ENCODE data around the gene TENT5C.

The TENT5C gene

DNA sequence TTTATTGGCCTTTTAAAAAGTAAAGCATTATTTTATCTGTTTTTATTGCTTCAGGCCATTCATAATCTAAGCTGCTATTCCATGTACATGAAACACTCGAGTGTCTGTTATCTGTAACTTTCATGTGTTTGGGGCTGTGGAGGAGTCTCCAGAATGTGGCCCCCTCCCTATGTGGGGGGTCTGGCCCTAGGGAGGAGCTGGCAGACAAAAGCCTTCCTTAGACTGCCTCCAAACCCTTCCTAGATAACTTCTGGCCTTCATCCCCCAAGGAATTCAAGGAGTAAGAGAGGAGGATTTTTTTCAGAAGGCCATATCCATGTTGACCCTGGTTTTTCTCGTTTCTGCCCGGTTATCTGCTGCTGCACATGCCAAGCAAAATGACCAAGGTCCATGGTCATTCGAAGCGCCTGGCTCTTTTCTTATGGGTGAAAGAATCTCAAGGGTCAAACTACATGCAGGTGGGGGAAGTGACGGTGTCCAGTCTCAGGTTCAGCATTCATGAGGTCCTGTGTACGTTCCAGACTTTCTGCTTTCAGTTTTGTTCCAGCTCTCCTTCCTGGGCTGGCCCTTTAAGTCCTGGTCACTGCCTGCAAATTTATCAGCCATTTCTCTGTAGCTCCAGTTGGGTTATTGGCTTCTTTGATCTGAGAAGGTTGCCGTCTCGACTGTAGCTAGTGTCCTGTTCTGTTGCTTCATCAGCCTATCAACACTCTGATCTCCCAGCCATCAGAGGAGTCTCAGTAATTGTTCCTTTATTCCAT lies 8.3 kb downstream of the TENT5C start:
- no peak for DNase-seq

DNA sequence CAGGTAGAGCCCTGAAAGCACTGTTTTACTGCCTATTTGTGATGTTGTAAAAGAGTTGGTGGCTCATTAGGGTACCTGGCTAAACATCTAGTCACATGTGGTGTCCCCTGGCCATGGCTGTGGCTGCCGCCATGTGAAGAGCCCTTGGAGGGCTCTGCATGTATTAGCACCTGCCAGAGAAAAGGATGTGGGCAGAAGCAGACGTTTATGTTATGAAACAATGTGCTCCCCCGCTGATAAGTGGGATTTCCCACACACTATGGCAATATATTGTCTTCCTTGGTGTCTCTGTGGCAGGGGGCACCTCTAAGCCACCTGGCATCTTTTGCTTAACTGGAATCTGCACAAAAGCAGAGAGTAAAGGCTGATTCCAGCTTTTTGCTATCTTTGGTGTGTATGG lies 9.6 kb downstream of the TENT5C start:
- no peak for DNase-seq

GRCh38 chr1:117616356-117616755 lies 10.5 kb downstream of the TENT5C start:
- no peak for DNase-seq

- DNase-seq, result no peak
These were observed 11.1 kb downstream of the TENT5C start for GRCh38 chr1:117616967-117617366.

GRCh38 chr1:117618450-117619122 lies 12.7 kb downstream of the TENT5C start:
- DNase-seq, result no peak

- no peak for DNase-seq
These were observed 14.6 kb downstream of the TENT5C start for GRCh38 chr1:117620440-117620839.

DNA sequence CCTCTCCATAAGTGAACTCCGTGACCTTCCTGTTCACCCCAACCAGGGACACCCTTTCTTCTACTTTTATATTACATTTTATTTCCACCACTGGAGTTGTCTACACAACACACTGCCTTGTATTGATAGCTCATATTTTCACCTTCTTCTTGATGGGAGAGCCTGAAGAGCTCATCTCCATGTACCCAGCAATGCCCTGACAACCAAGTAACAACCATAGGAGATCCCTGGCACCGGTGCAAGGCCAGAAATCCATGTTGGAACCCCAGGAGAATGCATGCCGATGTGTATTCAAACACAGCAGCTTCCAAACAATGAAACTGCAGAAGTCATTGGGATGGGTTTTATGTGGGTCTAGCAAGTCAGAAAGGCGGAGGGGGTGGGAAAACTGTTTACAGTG lies 15.5 kb downstream of the TENT5C start:
- DNase-seq, result no peak

- DNase-seq, result no peak
These were observed 16.9 kb downstream of the TENT5C start for GRCh38 chr1:117622726-117623125.

DNA sequence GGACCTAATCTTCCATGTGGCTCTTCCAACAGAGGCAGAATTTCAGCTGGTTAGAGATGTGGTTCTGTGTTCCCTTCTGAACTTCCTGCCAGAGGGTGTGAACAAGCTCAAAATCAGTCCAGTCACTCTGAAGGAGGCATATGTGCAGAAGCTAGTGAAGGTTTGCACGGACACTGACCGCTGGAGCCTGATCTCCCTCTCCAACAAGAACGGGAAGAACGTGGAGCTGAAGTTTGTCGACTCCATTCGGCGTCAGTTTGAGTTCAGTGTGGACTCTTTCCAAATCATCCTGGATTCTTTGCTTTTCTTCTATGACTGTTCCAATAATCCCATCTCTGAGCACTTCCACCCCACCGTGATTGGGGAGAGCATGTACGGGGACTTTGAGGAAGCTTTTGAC lies 17.3 kb downstream of the TENT5C start:
- no peak for DNase-seq

- no peak for DNase-seq
These were observed 17.9 kb downstream of the TENT5C start for GRCh38 chr1:117623698-117624097.

- no peak for DNase-seq
These were observed 21.8 kb downstream of the TENT5C start for GRCh38 chr1:117627546-117628130.

DNA sequence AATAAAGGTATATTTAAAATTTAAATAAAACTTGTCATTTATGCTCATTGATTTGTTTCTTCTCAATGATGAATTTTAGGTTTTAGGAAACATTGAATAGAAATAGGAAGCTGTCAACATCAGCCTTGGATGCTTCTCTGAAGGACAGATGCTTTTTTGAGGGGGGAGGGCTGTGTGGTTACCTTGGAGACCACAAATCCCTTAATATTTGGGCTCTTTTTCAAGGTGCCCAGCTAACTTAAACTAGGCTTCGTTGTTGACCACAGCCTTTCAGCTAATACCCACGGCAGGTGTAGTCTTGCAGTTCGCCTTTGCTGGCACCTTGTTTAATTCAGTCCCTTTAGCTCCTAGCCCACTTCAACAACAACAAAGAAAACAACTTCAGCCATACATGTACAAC lies 22.5 kb downstream of the TENT5C start:
- DNase-seq, result no peak

GRCh38 chr1:117629625-117630422 lies 24.0 kb downstream of the TENT5C start:
- DNase-seq, result no peak

DNA sequence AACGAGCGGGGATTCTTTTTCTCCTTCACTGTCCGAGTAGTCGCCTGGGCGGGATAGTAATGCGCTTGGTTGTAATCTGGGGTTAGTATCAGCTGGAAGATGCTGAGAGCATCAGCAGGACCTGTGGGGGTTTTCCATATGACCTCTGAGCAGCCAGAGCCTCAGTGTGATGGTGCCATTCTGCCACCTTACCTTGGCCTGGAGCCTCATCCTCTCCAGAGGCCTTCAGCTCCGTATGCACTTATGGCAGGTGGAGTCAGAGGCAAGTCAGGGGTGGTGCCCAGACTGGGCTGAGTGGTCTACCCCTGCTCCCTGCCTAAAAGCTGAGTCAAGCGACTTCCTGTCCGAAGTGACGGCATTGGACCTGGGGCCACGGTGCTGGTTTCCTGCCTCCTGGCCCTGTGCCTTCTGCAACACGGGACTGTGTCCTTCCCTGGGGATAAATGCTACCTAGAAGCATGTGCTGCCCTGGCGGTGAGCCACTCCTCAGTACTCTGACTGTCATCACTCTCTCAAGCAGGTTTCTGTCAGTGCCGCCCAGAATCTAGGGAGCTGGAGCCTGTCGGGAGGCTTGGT lies 24.7 kb downstream of the TENT5C start:
- no peak for DNase-seq

DNA sequence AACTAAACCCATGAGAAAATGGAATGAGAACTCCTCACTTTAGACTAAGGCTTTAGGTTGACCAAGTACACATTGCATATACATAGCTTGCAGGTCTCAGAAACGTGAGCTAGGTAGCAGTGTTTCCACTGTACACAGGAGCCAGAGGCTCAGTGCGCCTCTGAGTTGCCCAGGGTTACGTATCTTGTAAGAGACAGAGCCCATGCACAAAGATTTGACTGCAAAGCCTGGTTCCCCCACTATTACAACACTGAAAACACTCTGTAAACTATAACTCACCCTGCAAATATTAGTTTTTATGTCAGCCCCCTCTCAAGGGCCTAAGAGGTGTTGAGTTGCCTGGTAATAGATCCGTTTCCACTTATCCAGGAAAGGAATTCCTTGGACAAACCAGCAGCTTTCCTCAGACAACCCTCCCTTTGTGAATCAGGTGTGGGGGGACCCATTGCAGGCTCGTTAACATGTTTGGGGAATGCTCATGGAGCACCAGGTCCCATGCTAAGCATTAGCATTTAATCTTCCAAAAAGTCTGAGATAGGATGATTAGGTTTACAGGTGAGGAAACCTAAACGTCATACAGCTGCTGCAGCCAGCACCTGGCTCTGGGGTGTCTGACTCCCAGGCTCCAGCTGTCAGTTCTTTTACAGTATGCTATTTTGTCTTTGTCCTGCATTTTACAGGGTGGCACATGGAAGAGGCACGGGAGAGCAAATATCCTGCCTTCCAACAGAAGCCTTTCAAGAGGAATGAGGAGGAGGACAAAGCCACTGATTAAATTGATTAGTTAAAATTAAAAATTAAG lies 25.7 kb downstream of the TENT5C start:
- no peak for DNase-seq

- no peak for DNase-seq
These were observed 26.6 kb downstream of the TENT5C start for GRCh38 chr1:117632269-117633067.

GRCh38 chr1:117633068-117633345 lies 27.2 kb downstream of the TENT5C start:
- DNase-seq, result no peak

DNA sequence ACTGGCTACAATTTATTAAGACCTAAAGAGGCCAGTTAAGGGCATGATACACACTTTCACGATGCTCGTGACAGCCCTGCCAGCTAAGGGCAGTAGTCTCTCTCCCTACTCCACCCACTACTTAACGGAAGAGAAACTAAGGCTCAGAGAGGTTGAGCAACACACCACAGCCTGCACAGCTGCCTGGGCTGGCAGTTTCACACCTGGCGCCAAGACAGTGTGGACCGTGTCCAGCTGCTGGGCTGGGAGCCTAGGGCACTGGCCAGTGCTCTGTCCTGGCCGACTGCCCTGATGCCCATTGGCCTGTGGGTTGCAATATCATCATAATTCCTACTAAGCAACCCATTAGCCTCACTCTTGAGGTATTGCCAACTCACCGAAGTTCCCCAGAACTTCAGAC lies 27.6 kb downstream of the TENT5C start:
- no peak for DNase-seq

GRCh38 chr1:117633936-117634335 lies 28.1 kb downstream of the TENT5C start:
- DNase-seq, result no peak

DNA sequence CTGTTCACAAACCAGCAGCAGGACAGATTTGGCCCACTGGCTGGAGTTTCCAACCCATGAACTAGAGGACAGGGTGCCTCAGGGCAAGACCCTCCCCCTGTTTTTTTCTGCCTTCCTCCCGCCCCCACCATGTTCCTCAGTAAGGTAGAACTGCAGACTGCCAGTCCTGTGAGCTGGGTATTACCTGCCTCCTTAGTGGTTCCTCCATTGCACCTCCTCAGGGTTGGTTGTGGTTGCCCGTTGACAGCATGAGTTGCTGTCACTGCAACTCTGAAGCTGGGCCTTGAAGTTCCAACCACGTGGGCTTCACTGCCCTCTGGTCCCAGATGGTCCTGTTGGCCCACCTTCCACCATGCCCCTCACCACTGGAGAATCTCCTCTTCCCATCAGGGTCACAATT lies 28.8 kb downstream of the TENT5C start:
- DNase-seq, result no peak

- DNase-seq, result no peak
These were observed 30.0 kb downstream of the TENT5C start for GRCh38 chr1:117635805-117636204.
